Psoas muscle (tissue), 8 donors: ENCODE results near the gene HOXA13. TPM values are rescaled to one million over a fixed set of nuclear protein-coding genes. Genes with fewer than 3 reads are reported as not detected.

Experiments
- ATAC-seq, 4 donors: fragments of 200-7000 bp; cut with Tn5 transposase; one replicate each; pipeline ENCODE4 v1.9.1; 2020; ENCODE audit warnings: moderate library complexity in 3 of 4, mild to moderate bottlenecking in 2 of 4
- DNase-seq, 2 donors: peaks; one replicate each; pipeline ENCODE4 v3.0.0-alpha.2; 2020
- H3K27ac ChIP-seq: fragments of 200-600 bp; one replicate; pipeline ENCODE4 v1.8.0; 2022
- H3K27me3 ChIP-seq, 3 donors: fragments of 200-600 bp in 1 of 3; one replicate each; pipeline versions ENCODE4 v1.6.1 to v1.8.0; 2013 to 2022; ENCODE audit warnings: low read length in 2 of 3, mild to moderate bottlenecking in 2 of 3, moderate library complexity in 1 of 3; ENCODE audit not compliant: insufficient read depth in 3 of 3
- H3K36me3 ChIP-seq, 2 donors: fragments of 200-600 bp in 1 of 2; one replicate each; pipeline versions ENCODE4 v1.6.1 to v1.8.0; 2013 to 2022; ENCODE audit warnings: low read depth in 1 of 2, mild to moderate bottlenecking in 1 of 2, moderate library complexity in 1 of 2; ENCODE audit not compliant: insufficient read depth in 1 of 2
- H3K4me1 ChIP-seq: fragments of 200-600 bp; one replicate; pipeline ENCODE4 v1.8.0; 2022
- H3K4me3 ChIP-seq: fragments of 200-600 bp; one replicate; pipeline ENCODE4 v1.8.0; 2022; ENCODE audit warnings: mild to moderate bottlenecking
- H3K9me3 ChIP-seq: fragments of 200-600 bp; one replicate; pipeline ENCODE4 v1.8.0; 2022
- WGBS, 3 donors: extraction: QIAGEN DNeasy Blood & Tissue Kit; methylation state at CpG; one replicate each; pipeline versions ENCODE4 v1.1.6 to v1.1.7; 2013; 5-methylcytosine and 5-hydroxymethylcytosine counted together
- intact Hi-C, 2 donors: fragments of 100-400 bp; cut with DNase I; formaldehyde crosslinking; loops; one replicate each; pipeline versions ENCODE4 v1.11.0 to v1.14.2; 2022
- polyA plus RNA-seq, 3 donors: library from polyadenylated mRNA; stranded (reverse); fragments of 200-250 nt; gene quantifications; one replicate each; pipeline ENCODE4 v1.2.3, GENCODE V29; 2013
- total RNA-seq, 4 donors: library from RNA; stranded (reverse); fragmentation: NEBNext Ultra II Directional in 2 of 4; extraction: Animal tissue kit (Norgen Biotek cat#: 25700) in 2 of 4; gene quantifications; one replicate each; pipeline versions ENCODE4 v1.2.1 to v1.2.4, GENCODE V29; 2021 to 2023
- TF ChIP-seq, protein P1 (sequence below): fragments of 200-600 bp; IDR thresholded peaks from one replicate; pipeline ENCODE4 v1.8.0; 2022; ENCODE audit warnings: antibody characterized with exemption
- donor health status: healthy with polysubstance abuse.
- donor health status: DM: no; HTN: no; CAD: no; lungs with moderate emphysema.
- donor health status: Bipolar disorder and iron deficiency.
- donor health status: healthy.
- donor health status: DM: yes; HTN: yes; CAD: no.
- donor health status: DM: no; HTN: no; CAD: no.
- donor health status: DM: no; HTN: no; CAD: no.
- donor health status: DM: yes; HTN: yes; CAD: no.

The HOXA13 gene
- total and polyA plus RNA-seq, 7 donors, result 0.01 to 0.08 (median 0.06) TPM; not detected in 4

DNA sequence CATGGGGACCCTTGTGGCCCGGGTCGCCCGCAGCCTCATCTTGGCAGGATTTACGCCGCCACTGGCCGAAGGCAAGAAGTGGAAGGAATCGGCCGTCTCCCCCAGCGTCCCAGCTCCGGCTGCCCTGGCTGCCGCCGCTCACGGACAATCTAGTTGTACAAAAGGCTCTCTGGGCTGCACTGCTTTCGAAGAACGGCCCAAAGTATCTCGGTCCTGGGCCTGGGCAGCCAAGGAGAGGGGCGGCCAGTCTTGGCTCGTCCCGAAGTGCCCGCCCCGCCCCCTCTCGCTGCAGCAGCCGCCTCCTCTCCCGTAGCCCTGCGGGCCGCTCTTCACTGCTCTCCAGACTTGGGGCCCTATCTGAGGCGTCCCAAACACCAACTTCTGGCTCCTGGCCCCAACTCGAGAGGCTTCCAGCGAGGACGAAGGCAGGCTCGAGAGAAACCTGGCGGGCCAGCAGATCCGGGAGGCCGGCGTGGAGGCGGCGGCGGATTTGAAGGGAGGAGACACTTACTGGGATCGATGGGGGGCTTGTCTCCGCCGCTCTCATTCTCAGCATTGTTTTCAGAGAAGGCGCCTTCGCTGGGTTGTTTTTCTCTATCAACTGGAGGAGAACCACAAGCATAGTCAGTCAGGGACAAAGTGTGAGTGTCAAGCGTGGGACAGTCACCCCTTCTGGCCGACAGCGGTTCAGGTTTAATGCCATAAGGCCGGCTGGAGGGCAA is 35.4 kb downstream of the HOXA13 start:
- no peaks in the 10 kb centered on the region for H3K27me3 ChIP-seq
- no peaks in the 10 kb centered on the region for H3K36me3 ChIP-seq
- 2 to 7% (median 2%) methylated on average over 46 to 47 of the region's 47 CpGs for WGBS, 3 donors
- peak overlapping the region; percentile 92 for H3K27ac ChIP-seq
- H3K4me1 ChIP-seq, result peaks cover 28% of the 10 kb centered on the region
- ATAC-seq, result peak in 3 of 4 donors; percentile 17 to 27 (median 26)
- DNase-seq, result peak; percentile 22 to 82
- intact Hi-C loops, result loop anchor here (2.0 to 10.0 kb wide), 6 partner anchors 767 to 1600 kb away; partner anchors contain the start of genes CBX3 (in 1 of the 2) and HNRNPA2B1 (in 1 of the 2)
- TF ChIP-seq, protein P1, sequence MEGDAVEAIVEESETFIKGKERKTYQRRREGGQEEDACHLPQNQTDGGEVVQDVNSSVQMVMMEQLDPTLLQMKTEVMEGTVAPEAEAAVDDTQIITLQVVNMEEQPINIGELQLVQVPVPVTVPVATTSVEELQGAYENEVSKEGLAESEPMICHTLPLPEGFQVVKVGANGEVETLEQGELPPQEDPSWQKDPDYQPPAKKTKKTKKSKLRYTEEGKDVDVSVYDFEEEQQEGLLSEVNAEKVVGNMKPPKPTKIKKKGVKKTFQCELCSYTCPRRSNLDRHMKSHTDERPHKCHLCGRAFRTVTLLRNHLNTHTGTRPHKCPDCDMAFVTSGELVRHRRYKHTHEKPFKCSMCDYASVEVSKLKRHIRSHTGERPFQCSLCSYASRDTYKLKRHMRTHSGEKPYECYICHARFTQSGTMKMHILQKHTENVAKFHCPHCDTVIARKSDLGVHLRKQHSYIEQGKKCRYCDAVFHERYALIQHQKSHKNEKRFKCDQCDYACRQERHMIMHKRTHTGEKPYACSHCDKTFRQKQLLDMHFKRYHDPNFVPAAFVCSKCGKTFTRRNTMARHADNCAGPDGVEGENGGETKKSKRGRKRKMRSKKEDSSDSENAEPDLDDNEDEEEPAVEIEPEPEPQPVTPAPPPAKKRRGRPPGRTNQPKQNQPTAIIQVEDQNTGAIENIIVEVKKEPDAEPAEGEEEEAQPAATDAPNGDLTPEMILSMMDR, result peak; percentile 32
- peak overlapping the region; percentile 79 for H3K4me3 ChIP-seq
- no peaks in the 10 kb centered on the region for H3K9me3 ChIP-seq

DNA sequence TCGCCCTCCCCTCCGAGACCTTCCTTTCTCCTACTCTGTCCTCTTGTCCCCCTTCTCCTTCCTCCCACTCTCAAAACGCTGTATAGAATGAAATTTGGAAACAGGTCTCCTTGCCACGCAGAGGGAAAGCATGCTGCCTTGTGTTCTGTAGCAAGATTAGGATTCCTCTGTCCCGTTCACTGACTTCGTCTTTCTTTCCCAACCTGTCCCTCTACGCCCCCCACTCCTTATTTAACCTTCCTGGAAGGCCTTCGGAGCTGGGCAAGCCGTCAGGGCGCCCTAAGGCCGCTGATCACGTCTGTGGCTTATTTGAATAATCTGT is 35.9 kb downstream of the HOXA13 start:
- Histone ChIP-seq H3K9me3 (no peaks in the 10 kb centered on the region), H3K27me3 (no peaks in the 10 kb centered on the region), H3K4me1 (peaks cover 28% of the 10 kb centered on the region), H3K36me3 (no peaks in the 10 kb centered on the region), H3K27ac (peak overlapping the region; percentile 92), H3K4me3 (peak overlapping the region; percentile 79)
- no peak for ATAC-seq
- 21 to 40% (median 22%) methylated on average over 12 of the region's 12 CpGs for WGBS, 3 donors
- intact Hi-C loops, result loop anchor here (2.0 to 10.0 kb wide), 5 partner anchors 767 to 1599 kb away; partner anchors contain the start of genes CBX3 (in 1 of the 2) and HNRNPA2B1 (in 1 of the 2)
- DNase-seq, result no peak
- TF ChIP-seq, protein P1, result no peak

- intact Hi-C loops, result loop anchor here (2.0 to 10.0 kb wide), 5 partner anchors 766 to 1599 kb away; partner anchors contain the start of genes CBX3 (in 1 of the 2) and HNRNPA2B1 (in 1 of the 2)
- WGBS, 3 donors, result 47 to 52% (median 50%) methylated on average over 24 of the region's 24 CpGs
- H3K4me3 ChIP-seq, result peak overlapping the region; percentile 79
These were observed 36.4 kb downstream of the HOXA13 start for GRCh38 chr7:27163288-27164044.

DNA sequence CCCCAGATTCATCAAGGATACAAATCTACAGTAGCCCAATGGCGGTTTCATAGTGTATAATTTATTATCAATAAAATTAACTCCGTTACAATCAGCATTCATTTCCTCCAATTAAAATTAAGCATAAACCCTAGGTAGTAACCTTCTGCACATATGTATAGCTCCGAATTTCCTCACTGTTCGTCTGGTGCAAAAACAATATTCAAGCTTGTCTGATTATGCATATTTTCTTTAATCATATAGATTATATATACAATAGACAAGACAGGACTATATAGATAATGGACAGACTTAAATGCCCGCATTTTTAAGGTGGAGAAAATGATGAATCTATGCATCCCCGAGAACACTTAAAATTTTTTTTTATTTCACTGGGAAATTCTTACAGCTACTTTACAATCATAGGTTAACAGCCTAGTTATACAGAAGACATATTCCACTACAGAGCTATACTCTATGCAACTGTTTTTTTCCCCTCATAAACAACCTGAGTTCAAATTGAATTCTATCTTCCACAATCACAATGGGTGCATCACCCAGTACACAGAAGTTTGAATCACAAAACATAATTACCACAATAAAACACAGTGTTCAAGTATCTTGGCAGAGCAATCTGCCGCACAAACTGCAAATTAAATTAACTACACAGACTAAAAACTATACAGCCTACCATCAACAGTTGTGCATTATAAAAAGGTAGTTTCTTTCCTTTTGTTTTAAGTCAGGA is 37.2 kb downstream of the HOXA13 start:
- WGBS, 3 donors, result 65 to 74% (median 70%) methylated on average over 7 of the region's 7 CpGs
- Histone ChIP-seq H3K36me3 (no peaks in the 10 kb centered on the region), H3K4me1 (peaks cover 22% of the 10 kb centered on the region), H3K4me3 (peak overlapping the region; percentile 79), H3K27ac (peak overlapping the region; percentile 92), H3K9me3 (no peaks in the 10 kb centered on the region), H3K27me3 (no peaks in the 10 kb centered on the region)
- DNase-seq, result no peak
- TF ChIP-seq, protein P1, result no peak
- ATAC-seq, result no peak
- intact Hi-C loops, result loop anchor here (5.0 to 10.0 kb wide), 4 partner anchors 765 to 1598 kb away; partner anchors contain the start of genes CBX3 (in 1 of the 2) and HNRNPA2B1 (in 1 of the 2)

More at GRCh38 chr7:27163288-27164044, 36.4 kb downstream of the HOXA13 start:
- Histone ChIP-seq H3K4me1 (peaks cover 28% of the 10 kb centered on the region), H3K27me3 (no peaks in the 10 kb centered on the region), H3K27ac (peak overlapping the region; percentile 92), H3K36me3 (no peaks in the 10 kb centered on the region), H3K9me3 (no peaks in the 10 kb centered on the region)
- ATAC-seq, result no peak
- TF ChIP-seq, protein P1, result no peak
- DNase-seq, result peak in 1 of 2 donors; percentile 46
